Middle frontal gyrus (tissue), 1 donor: ENCODE measurements around the gene CCL20.
A peak's percentile ranks its signal among the peaks of the same experiment; 100 is the strongest.
"Not testable (repeated sequence)": the region's sequence is repeated elsewhere in the genome, so short reads cannot be mapped to it uniquely, and the experiment has no call there.

Source experiments
- DNase-seq: peaks from one replicate; pipeline ENCODE4 v3.0.0-alpha.2; 2015; ENCODE audit warnings: low spot score; ENCODE audit errors: extremely low spot score

The CCL20 gene

DNA sequence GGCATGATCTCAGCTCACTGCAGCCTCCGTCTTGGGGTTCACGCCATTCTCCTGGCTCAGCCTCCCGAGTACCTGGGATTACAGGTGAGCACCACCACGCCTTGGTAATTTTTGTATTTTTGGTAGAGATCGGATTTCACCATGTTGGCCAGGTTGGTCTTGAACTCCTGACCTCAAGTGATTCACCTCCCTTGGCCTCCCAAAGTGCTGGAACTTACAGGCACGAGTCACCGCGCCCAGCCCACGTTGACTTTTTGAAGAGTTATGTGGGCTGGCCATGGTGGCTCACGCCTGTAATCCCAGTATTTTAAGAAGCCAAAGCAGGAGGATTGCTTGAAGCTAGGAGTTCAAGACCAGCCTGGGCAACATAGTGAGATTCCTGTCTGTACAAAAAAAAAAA is 20.8 kb downstream of the CCL20 start:
- DNase-seq: no peak

DNA sequence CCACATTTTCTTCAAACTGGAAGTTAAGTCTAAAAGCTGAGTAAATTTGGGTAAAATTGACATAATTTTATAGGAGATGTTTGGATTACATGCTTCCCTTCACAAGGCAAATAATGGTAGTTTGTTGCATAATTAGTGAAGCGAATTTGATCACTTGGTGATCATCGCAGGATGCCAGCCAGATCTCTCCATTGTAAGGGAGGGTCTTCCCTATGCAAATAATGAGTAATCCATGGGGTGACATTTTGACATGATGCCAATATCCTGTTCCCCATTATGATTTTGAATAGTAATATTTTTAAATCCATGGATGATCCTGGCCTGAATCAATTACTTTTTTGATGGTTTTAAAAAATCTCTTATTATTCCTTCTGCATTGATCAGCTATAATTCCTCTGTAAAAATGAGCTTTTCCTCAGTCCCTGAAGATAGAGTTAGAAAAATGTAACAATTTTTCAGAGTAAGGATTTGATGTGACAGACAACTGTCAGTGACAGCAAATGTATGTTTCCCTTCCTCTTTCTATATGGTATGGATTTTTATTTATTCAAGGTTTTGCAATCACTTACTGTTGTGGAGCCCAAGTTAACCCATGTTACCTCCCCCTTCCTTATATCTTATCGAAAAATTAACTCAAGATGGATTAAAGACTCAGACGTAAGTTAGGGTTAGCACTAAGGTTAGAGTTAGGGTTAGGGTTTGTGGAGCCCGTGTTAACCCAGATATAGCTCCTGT is 21.4 kb downstream of the CCL20 start:
- DNase-seq: no peak

DNA sequence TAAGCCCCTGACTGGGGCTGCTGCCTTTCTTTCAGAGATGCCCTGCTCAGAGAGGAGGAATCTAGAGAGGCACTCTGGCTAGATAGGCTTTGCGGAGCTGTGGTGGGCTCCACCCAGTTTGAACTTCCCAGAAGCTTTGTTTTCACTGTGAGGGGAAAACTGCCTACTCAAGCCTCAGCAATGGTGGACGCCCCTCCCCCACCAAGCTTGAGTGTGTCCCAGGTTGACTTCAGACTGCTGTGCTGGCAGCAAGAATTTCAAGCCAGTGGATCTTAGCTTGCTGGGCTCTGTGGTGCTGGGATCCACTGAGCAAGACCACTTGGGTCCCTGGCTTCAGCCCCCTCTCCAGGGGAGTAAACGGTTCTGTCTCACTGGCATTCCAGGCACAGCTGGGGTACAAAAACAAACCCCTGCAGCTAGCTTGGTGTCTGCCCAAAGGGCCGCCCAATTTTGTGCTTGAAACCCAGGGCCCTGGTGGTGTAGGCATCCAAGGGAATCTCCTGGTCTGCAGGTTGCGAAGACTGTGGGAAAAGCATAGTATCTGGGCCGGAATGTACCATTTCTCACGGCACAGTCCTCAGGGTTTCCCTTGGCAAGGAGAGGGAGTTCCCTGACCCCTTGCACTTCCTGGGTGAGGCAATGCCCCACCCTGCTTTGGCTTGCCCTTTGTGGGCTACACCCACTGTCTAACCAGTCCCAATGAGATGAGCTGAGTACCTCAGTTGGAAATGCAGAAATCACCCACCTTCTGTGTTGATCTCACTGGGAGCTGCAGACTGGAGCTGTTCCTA is 25.9 kb downstream of the CCL20 start:
- DNase-seq: not testable (repeated sequence)

DNA sequence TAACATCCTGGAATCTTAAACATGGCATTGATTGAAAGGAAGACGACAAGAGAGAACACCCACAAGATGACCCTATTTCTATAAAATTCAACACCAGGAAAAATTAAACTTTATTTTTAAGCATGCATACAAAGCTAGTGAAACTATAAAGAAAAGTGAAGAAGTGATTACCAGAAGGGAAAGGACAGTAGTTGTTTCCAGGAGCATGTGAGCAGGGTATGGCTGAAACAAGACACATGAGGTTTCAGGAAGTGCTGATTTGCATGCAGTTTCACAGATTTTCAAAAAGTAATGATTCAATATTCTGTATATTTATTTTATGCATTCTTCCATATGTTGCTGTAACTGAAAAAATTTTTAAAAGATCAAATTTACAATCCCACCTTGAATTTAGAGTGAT is 33.2 kb downstream of the CCL20 start:
- DNase-seq: no peak

DNA sequence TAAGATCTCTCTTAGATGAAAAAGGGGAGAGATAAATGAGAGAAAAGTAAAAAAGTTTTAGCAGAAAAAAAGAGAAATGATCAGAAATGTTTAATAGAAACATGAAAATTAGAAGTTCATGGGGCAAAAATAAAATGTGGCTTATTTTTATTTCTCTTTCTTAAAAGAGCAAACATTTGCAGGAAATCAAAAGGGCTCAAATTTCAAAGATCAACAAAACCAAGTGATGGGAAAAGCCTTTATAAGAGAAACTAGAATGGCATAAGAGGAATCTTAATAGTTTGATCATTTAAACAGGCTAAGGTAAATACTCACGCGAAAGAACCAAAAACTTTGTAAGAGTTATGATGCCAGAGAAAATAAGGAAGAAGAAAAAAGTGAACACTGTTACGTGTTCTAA is 34.5 kb downstream of the CCL20 start:
- no peak for DNase-seq

DNA sequence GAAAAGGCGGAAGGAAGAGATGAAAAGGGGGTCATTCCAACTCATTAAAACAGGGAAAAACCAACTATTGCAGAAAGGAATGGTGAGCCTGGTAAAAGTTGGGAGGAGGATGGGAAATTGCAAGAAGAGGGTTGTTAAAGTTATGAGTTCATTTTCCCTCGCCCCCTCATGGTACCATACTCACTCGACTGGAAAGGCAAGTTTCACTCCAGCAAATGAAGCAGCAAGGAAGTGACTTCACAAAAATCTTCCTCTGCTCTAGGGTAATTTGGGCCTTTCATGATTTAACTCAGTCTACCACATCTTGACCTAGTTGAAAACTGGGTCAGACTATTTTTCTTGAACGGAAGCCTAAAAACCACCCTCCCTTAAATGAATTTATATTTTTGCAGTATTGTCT is 34.9 kb downstream of the CCL20 start:
- DNase-seq: no peak

DNA sequence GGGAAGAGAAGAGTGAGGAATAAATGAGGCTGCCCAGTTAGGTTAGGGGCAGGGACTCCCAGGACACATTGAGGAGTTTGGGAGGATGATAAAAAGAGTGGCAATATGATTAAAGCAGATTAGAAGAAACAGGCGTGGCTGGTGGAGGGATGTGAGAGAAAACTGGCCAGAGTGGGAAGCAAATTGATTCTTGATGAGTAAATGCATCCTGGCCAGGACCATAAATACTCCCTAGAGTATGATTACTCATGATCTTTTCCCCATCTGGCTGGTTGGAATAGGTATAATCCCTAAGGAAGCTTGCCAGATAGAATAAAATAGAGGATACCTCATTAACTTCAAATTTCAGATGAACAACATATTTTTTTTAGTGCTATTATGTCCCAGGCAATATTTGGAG is 36.3 kb downstream of the CCL20 start:
- DNase-seq: no peak

DNA sequence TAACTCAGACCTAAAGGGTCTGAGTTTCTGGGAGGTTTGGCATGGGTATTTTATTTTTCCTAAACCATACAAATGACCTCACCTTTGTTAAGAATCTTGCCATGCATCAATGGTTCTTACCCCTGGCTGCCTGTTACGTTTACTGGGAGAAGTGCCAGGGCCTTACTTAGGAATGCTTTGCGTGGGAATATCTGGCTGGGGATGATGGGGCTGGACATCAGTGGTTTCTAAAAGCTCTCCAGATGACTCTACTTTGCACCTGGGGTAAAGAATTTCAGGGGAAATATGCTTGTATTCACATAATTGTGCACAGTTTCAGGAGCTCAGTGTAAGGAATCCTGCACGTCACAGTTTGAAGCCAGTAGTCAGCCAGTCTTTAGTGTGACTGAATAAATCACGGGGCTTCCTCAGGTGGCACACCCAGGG is 39.6 kb downstream of the CCL20 start:
- no peak for DNase-seq

DNA sequence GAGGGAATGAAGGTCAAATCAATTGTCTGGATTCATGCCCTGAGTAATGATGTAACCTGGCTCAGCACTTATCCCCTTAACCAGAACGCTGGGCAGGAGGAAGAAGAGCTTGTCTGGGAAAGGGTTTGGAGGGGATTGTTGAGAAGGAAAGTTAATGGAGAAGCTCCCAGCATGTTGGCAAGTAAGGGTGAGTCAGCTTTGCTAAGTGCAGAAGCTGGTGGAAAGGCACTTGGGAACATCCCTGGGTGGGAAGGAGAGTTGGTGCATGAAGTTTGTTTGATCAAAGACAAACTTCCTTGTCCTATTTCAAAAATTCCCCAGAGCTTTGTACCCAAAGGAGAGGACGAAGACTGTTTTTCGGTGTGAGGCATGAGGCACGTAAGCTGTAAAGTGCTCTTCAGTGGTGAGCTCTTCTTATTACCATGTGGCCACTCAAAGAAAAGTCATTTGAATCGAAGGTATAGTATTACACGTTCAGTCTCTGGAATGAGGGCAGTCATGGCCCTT is 40.2 kb downstream of the CCL20 start:
- DNase-seq: no peak

DNA sequence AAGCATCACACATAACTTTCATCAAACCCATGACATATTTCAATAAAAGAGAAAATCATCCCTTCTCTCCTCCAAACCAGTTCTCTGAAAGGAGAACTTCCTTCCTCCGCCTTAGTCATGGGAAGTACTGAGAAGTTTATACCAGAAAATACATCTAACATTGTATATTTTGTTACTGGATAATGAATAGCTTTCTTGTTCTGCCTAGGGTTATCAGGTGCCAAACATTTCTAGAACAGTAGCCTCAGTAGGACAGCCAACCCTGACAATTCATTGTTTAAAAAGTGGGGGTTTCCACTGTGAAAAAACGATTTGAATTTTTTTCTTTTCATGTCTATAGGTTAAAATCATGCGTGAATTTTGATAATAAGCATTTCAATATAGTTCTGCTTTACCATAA is 41.8 kb downstream of the CCL20 start:
- no peak for DNase-seq

DNA sequence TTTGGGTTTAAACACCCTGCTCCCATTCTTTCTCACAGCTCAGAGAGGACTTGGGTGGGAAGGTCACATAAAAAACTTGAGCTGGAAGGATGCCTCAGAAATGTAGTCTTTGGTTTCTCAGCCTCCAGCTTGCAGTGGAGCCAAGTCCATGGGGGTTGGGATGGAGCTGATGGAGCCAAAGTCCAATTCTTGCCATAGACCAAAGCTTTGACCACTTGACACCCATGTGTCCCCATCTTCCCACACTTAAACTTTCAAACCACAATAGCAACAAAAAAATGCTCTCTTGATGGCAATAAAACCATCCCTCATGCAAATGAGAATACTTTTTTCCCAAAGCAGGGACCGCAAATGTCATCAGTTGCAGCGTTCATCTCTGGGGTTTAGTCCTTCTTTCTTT is 43.1 kb downstream of the CCL20 start:
- no peak for DNase-seq

DNA sequence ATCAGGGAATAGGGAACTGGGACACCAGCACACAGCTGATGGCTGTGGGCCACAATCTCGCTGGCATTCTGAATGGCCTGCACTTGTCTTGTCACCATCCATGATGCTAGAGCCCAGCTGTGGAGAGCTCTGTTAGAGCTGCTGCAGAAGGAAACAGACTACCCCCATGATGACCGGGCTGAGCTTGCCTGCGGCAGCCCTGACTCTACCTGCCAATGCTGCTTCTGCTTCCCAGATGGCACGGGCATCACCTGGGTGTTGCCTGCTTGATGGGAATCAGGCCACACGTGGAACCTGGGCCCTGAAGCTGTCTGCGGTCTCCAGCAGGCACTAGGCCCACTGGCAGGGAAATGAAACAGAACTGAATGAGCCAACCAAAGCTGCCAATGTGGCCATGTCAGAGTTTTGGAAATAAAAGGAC is 46.6 kb downstream of the CCL20 start:
- DNase-seq: no peak

DNA sequence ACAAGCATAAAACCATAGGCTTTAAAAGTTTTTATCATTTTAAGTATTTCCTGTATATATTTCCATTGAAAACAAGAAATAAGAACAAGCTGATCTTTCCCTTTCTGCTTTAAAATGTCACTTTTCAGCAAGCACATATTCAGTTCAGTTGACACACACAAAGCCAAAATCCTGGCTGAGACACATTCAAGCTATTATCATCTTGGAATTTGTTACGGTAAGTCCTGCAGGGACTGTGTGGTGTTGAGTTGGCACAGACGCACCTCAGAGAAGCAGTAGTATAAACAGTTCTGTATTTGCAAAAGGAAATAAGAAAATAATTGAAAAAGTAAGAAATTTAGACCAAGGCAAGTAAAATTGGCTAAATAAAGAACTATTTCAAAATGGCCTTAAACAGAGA is 47.4 kb downstream of the CCL20 start:
- DNase-seq: no peak

DNA sequence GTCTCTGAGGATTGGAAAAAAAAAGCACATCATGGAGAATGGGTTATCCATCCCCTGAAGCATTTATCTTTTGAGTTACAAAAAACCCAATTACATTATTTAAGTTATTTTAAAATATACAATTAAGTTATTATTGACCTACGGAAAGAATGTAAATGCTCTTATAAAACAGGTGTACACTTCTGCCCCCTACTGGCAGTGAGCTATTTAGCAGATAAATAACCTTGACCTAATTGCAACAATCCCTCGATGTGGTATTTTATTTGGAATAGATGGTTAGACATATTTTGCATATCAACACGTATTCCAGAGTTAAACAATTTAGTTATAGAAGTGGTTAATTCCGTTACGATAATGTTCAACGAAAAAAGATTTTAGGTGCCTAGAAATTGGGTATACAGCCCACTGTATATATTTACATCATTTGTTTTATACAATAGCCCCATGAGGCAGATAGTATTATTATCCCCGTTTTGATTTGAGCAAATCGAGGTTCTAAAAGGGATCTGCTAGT is 48.6 kb downstream of the CCL20 start:
- DNase-seq: no peak

DNA sequence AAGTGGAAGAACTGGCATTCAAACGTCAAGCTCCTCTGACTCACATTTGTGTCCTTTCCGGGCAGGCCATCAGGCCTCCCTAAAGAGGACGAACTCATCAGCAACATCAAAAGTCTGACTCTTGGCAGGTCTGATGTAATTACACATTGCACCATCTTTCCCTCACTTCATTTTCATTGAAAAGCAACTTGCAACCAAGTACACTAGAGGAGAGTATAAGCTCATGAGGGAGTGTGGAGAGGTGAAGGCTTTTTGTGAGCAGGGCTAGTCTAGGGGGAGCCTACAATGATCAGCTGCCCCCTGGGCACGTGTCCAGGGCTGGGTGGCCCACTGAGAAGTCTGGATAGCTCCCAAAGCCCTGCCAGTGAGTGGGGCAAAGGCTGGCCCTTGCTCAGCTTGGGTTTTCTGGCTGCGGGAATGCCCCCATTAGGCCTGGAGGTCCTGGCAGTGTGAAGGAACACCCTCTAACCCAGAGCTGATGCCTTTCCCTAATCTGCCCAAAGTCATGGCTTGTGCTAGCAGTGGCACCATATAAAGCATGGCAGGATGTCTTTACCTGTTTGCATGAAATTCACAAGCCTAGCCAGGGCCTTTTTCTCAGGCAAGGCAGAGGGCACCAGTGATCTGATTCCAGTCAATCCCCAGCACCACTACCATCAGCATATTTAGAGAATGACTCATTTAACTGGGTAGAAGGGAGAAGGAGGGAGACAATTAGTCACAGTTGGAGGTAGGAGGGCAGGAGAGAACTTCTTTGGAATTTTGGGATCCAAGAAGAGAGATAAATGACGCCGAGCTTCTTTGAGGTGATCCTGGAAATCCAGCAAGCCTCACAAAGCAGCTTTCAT is 49.3 kb downstream of the CCL20 start:
- peak; percentile 3 for DNase-seq

DNA sequence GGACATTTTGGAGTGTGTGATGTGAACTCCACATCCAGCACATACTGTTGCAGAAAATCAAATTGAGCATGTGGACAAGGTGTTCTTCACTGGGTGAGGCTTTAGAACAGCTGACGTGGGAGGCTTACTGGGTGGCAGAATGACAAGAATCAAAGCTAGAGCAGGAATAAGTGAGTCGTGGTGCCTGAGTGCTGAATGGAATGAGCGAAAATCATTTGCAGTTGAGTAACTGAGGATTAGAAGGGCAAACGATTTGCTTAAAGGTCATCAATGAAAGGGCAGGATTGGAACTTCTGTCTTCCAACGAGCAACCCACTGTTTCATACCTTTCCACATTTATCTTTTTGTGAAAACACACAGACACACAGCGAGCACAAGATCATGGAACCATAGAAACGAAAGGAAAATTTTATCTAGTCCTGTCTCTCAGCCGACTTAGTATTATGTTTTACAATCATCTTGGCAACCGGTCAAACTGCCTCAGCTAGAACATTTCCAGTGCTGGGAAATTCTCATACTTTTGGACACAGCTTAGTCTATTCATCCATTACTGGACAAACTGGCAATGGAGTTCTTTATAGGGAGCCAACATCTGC is 50.6 kb downstream of the CCL20 start:
- DNase-seq: no peak

DNA sequence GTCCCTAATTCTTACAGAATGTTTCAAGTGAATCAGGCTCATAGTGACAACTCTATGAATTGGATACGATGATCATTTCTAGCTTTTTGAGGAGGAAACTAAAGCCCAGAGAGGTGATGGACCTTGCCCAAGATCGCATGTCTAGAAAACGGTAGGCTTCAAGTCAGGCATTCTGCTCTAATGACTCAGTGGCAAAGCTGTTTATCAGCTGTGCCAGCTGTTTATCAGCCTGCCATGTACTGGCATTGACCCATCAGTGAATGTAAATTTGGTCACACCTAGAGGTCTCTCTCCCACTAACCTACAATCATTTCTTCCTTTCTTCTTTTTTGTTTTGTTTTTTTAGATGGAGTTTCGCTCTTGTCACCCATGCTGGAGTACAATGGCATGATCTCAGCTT is 51.6 kb downstream of the CCL20 start:
- DNase-seq: no peak
